ENCODE measurements around the gene ABAT.

The ABAT gene

DNA sequence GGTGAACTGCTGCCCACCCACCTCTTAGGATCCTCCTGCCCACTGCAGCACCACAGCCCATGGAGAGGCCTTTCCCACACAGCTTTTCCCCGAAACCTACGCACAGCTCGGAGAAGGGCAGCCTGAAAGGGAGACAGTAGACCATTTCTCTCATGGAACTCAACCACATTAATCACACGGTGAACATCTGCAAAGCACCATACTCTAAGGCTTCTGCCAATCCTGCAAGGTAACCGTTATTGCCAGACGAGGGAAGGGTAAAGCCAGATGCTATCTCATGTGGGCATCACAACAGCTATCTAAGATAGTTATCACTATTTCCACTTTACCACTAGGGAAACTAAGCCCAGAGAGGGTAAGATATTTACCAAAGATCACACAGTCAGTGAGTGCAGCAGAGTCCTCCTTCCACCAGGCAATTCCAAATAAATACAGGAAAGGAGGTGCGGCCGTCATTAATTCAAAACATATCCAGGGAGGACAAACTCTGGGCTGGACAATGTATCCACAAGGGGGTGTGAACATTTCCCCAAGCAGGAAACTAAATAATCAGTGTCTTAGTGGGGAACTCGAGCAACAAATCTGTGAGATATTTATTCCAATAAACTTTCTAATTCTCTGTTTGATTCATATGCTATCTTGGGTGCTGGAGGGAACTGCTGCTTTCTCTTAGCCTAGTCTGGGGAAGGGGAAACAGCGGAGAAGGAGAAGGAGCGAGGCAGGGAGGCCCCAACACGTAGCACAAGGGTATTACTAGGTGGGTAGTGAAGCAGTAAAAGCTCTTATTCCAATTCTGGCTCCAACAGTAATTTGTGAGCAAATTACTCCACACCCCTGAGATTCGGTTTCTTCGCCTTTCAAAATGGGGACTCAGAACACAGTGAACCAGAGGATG lies 122.3 kb downstream of the ABAT start:
- Histone ChIP-seq H3F3A (ENCODE audit: insufficient read depth) (no peaks in the 10 kb centered on the region), H4K20me1 (ENCODE audit: low read depth, low read length) (peaks cover 10% of the 10 kb centered on the region; the same call in 1 of the 2 replicates), H3K27ac (ENCODE audit: low read depth, low read length) (0 out of 2 replicates have a peak overlapping the region, but pooled peaks have one; percentile 18), H3K9ac (ENCODE audit: low read length) (peak overlapping the region; percentile 95), H3K4me2 (ENCODE audit: low read depth, low read length, poor library complexity, severe bottlenecking) (peak overlapping the region; percentile 85), H3K9me3 (ENCODE audit: insufficient read depth, low read length) (no peaks in the 10 kb centered on the region), H3K4me3 (ENCODE audit: insufficient read depth, low read length, poor library complexity, severe bottlenecking) (peak overlapping the region; percentile 86), H3K36me3 (ENCODE audit: low read length) (peaks cover under 1% of the 10 kb centered on the region; the same call in 1 of the 2 replicates), H3K27me3 (ENCODE audit: low read length) (no peaks in the 10 kb centered on the region), H3K79me2 (ENCODE audit: insufficient read depth, low read length) (peaks cover 62% of the 10 kb centered on the region), H3K9me2 (replicated peaks; ENCODE audit: insufficient read depth, low read length) (no peaks in the 10 kb centered on the region), H2AFZ (ENCODE audit: low read depth, low read length, severe bottlenecking) (peak overlapping the region; percentile 20)
- TF ChIP-seq EZH2phosphoT487 (conservative IDR thresholded peaks at IDR 0.05; ENCODE audit: low read length), result no peak
- TF ChIP-seq, protein P1, sequence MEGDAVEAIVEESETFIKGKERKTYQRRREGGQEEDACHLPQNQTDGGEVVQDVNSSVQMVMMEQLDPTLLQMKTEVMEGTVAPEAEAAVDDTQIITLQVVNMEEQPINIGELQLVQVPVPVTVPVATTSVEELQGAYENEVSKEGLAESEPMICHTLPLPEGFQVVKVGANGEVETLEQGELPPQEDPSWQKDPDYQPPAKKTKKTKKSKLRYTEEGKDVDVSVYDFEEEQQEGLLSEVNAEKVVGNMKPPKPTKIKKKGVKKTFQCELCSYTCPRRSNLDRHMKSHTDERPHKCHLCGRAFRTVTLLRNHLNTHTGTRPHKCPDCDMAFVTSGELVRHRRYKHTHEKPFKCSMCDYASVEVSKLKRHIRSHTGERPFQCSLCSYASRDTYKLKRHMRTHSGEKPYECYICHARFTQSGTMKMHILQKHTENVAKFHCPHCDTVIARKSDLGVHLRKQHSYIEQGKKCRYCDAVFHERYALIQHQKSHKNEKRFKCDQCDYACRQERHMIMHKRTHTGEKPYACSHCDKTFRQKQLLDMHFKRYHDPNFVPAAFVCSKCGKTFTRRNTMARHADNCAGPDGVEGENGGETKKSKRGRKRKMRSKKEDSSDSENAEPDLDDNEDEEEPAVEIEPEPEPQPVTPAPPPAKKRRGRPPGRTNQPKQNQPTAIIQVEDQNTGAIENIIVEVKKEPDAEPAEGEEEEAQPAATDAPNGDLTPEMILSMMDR (IDR thresholded peaks at IDR 0.05; ENCODE audit: insufficient read depth, low read length, poor library complexity, severe bottlenecking), result no peak

DNA sequence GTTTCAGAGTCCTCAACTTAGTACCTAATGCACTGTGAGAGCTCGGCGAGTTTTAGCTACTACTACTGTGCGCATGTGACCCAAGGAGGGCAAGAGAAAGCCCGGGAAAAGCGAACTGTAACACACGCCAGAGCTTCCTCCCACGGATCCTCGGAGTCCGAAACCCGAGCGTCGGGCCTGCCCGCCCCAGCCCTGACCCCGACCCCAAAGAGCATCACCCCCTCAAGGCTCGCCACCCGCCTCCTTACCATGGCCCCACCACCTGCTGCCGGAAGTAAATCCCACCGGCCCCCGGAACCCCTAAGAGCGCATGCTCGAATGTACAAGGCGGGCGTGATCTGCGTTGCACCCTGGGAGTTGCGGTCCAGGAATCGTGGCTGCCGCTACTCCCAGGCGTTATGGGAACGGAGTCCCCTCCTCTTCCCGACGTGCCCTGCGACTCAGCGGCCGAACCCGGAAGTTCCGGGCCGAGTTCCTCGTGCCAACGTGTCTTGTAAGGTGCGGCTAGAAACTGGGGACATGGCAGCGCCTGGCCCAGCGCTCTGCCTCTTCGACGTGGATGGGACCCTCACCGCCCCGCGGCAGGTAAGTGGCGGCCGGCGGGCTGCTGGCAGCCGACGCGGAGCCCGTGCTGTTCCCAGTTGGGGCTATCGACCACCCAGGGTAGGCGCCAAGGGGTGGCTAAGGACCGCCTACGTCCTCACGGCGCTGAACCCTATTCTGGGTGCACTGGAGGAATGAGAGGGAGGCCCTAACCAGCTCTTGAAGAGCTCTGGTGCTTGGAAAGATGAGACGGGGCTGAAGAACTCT lies 123.2 kb downstream of the ABAT start, which contains the start of the genes PMM2 and TMEM186:
Gene PMM2, plus strand, starts transcription at position 476 of the 810 bp plus-strand sequence. Its CDS starts 44 bp downstream, at position 520.
Gene TMEM186, minus strand, starts transcription at position 276 of the 810 bp plus-strand sequence. Its CDS starts 25 bp downstream, at position 251.
- H2AFZ ChIP-seq (ENCODE audit: low read depth, low read length, severe bottlenecking), result peak within 1 kb of the TSS; percentile 76
- peak within 1 kb of the TSS; percentile 91 for H3K4me2 ChIP-seq (ENCODE audit: low read depth, low read length, poor library complexity, severe bottlenecking)
- peaks cover 6% of the 10 kb centered on the region; the same call in 1 of the 2 replicates for H3K36me3 ChIP-seq (ENCODE audit: low read length)
- H3F3A ChIP-seq (ENCODE audit: insufficient read depth), result no peaks in the 10 kb centered on the region
- no peaks in the 10 kb centered on the region for H3K9me2 ChIP-seq (replicated peaks; ENCODE audit: insufficient read depth, low read length)
- H3K9ac ChIP-seq (ENCODE audit: low read length), result peak within 1 kb of the TSS; percentile 95
- H3K4me3 ChIP-seq (ENCODE audit: insufficient read depth, low read length, poor library complexity, severe bottlenecking), result peak within 1 kb of the TSS; percentile 86
- H4K20me1 ChIP-seq (ENCODE audit: low read depth, low read length), result peaks cover 10% of the 10 kb centered on the region; the same call in 1 of the 2 replicates
- no peaks in the 10 kb centered on the region for H3K9me3 ChIP-seq (ENCODE audit: insufficient read depth, low read length)
- TF ChIP-seq, protein P1 (IDR thresholded peaks at IDR 0.05; ENCODE audit: insufficient read depth, low read length, poor library complexity, severe bottlenecking), result no peak
- no peak for TF ChIP-seq EZH2phosphoT487 (conservative IDR thresholded peaks at IDR 0.05; ENCODE audit: low read length)
- peaks cover 70% of the 10 kb centered on the region for H3K79me2 ChIP-seq (ENCODE audit: insufficient read depth, low read length)
- H3K27me3 ChIP-seq (ENCODE audit: low read length), result no peaks in the 10 kb centered on the region
- H3K27ac ChIP-seq (ENCODE audit: low read depth, low read length), result peak within 1 kb of the TSS; percentile 45

DNA sequence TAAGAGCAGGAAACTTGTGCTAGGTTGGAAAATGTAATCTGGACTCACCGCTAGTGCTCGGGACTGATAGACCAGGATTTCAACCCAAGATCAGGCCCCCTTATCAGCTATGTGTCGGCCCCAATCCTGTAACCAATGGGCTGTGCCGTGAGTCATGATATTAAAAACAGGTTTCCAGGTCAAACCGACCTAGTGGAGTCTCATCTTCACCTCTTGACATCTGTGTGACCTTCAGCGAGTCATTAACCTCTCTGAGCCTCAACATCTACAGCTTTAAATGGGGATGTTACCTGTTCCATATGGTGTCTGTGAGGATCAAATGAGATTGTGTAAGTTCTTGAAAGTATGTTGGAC lies 123.7 kb downstream of the ABAT start:
- Histone ChIP-seq H3K79me2 (ENCODE audit: insufficient read depth, low read length) (peaks cover 76% of the 10 kb centered on the region), H3K4me2 (ENCODE audit: low read depth, low read length, poor library complexity, severe bottlenecking) (peak overlapping the region; percentile 91), H3K36me3 (ENCODE audit: low read length) (peaks cover 10% of the 10 kb centered on the region), H3F3A (ENCODE audit: insufficient read depth) (no peaks in the 10 kb centered on the region), H2AFZ (ENCODE audit: low read depth, low read length, severe bottlenecking) (peak overlapping the region; percentile 76), H4K20me1 (ENCODE audit: low read depth, low read length) (peaks cover 12% of the 10 kb centered on the region; the same call in 1 of the 2 replicates), H3K9me2 (replicated peaks; ENCODE audit: insufficient read depth, low read length) (no peaks in the 10 kb centered on the region), H3K4me3 (ENCODE audit: insufficient read depth, low read length, poor library complexity, severe bottlenecking) (peak overlapping the region; percentile 86), H3K9ac (ENCODE audit: low read length) (peak overlapping the region; percentile 95), H3K27ac (ENCODE audit: low read depth, low read length) (peak overlapping the region; percentile 45), H3K27me3 (ENCODE audit: low read length) (no peaks in the 10 kb centered on the region), H3K9me3 (ENCODE audit: insufficient read depth, low read length) (no peaks in the 10 kb centered on the region)
- TF ChIP-seq, protein P1 (IDR thresholded peaks at IDR 0.05; ENCODE audit: insufficient read depth, low read length, poor library complexity, severe bottlenecking), result no peak
- no peak for TF ChIP-seq EZH2phosphoT487 (conservative IDR thresholded peaks at IDR 0.05; ENCODE audit: low read length)

Measured in SU-DHL-6 (cell line).